Calu3 (cell line): Measurements from ENCODE around the gene FGD5. TPM values are rescaled to one million over a fixed set of nuclear protein-coding genes. Genes with fewer than 3 reads are reported as not detected.

ENCODE experiments used
- BruUV-seq: library from RNA; stranded (reverse); fragments of 400-500 nt; replicated peaks from 2 replicates; lab custom pipeline; 2021; lab: Mats Ljungman, UMichigan
- CTCF ChIA-PET: fragments of 300-600 bp; sonication (Branson Sonifier 250); formaldehyde crosslinking; loops from one replicate; lab custom pipeline; 2022; ENCODE audit warnings: antibody characterized with exemption; lab: Charles Lee
- DNase-seq: peaks from one replicate; pipeline ENCODE4 v3.0.0; 2022
- H3K27ac Mint-ChIP-seq: one replicate; pipeline ENCODE4 v1.8.0; 2022; ENCODE audit warnings: mixed read lengths; ENCODE audit not compliant: unreplicated experiment
- H3K27me3 Mint-ChIP-seq: one replicate; pipeline ENCODE4 v1.8.0; 2022; ENCODE audit warnings: mixed read lengths; ENCODE audit not compliant: unreplicated experiment
- H3K36me3 Mint-ChIP-seq: one replicate; pipeline ENCODE4 v1.8.0; 2022; ENCODE audit warnings: mild to moderate bottlenecking, moderate library complexity, mixed read lengths; ENCODE audit not compliant: insufficient read depth, unreplicated experiment
- H3K4me1 Mint-ChIP-seq: one replicate; pipeline ENCODE4 v1.8.0; 2022; ENCODE audit warnings: mild to moderate bottlenecking, low read depth, mixed read lengths; ENCODE audit not compliant: unreplicated experiment
- H3K4me3 Mint-ChIP-seq: one replicate; pipeline ENCODE4 v1.8.0; 2022; ENCODE audit warnings: mild to moderate bottlenecking, low read depth, moderate library complexity, mixed read lengths; ENCODE audit not compliant: unreplicated experiment
- H3K9me3 Mint-ChIP-seq: one replicate; pipeline ENCODE4 v1.8.0; 2022; ENCODE audit warnings: low read depth, mixed read lengths; ENCODE audit not compliant: unreplicated experiment
- CTCF ChIP-seq: fragments of 200-600 bp; IDR thresholded peaks from one replicate; pipeline ENCODE4 v1.8.0; 2022; ENCODE audit warnings: antibody characterized with exemption; ENCODE audit not compliant: unreplicated experiment
- intact Hi-C: fragments of 100-400 bp; cut with micrococcal nuclease; formaldehyde crosslinking; loops from one replicate; pipeline ENCODE4 v1.10.0; 2022; ENCODE audit not compliant: unreplicated experiment
- total RNA-seq: library from RNA; stranded (reverse); gene quantifications from 2 replicates; pipeline ENCODE4 v1.2.3, GENCODE V29; 2022

FGD5 gene
- total RNA-seq, 1 experiment from 2014 or later: not detected

GRCh38 chr3:14811684-14812083 lies 7.1 kb upstream of the FGD5 start:
- Mint-ChIP-seq H3K4me3 (peak overlapping the region; percentile 36), H3K27ac (no peak overlapping the region), H3K36me3 (peaks cover 4% of the 10 kb centered on the region), H3K9me3 (no peaks in the 10 kb centered on the region), H3K27me3 (peaks cover 73% of the 10 kb centered on the region), H3K4me1 (peaks cover 5% of the 10 kb centered on the region)
- no peak for DNase-seq
- TF ChIP-seq CTCF: no peak
- BruUV-seq: no TSS peak
- CTCF ChIA-PET: no interaction called here
- intact Hi-C loops: no loop called here

GRCh38 chr3:14812196-14812790 lies 6.5 kb upstream of the FGD5 start:
- H3K4me3 Mint-ChIP-seq: no peak overlapping the region
- no peaks in the 10 kb centered on the region for H3K4me1 Mint-ChIP-seq
- TF ChIP-seq CTCF: no peak
- CTCF ChIA-PET: no interaction called here
- H3K9me3 Mint-ChIP-seq: no peaks in the 10 kb centered on the region
- no peak for DNase-seq
- intact Hi-C loops: no loop called here
- no TSS peak for BruUV-seq
- peaks cover 4% of the 10 kb centered on the region for H3K36me3 Mint-ChIP-seq
- H3K27ac Mint-ChIP-seq: no peak overlapping the region
- H3K27me3 Mint-ChIP-seq: peaks cover 76% of the 10 kb centered on the region

GRCh38 chr3:14814411-14814871 lies 4.3 kb upstream of the FGD5 start:
- intact Hi-C loops: no loop called here
- BruUV-seq: no TSS peak
- Mint-ChIP-seq H3K27ac (no peak overlapping the region), H3K4me1 (no peaks in the 10 kb centered on the region), H3K4me3 (no peak overlapping the region), H3K27me3 (peaks cover 84% of the 10 kb centered on the region), H3K36me3 (peaks cover 4% of the 10 kb centered on the region), H3K9me3 (no peaks in the 10 kb centered on the region)
- no peak for TF ChIP-seq CTCF
- no peak for DNase-seq
- CTCF ChIA-PET: interaction anchor here (0.6 kb wide), 1 partner anchor 119 kb away, joined by 3 read pairs; no protein-coding TSS in a partner anchor

GRCh38 chr3:14816359-14816758 lies 2.4 kb upstream of the FGD5 start:
- CTCF ChIA-PET: no interaction called here
- Mint-ChIP-seq H3K9me3 (no peaks in the 10 kb centered on the region), H3K36me3 (no peaks in the 10 kb centered on the region), H3K27me3 (peaks cover 88% of the 10 kb centered on the region), H3K4me1 (no peaks in the 10 kb centered on the region), H3K4me3 (no peak overlapping the region), H3K27ac (no peak overlapping the region)
- BruUV-seq: no TSS peak
- TF ChIP-seq CTCF: no peak
- intact Hi-C loops: no loop called here
- DNase-seq: no peak
